ENCODE results near the gene SMAD2. TPM values are rescaled to one million over a fixed set of nuclear protein-coding genes. Genes with fewer than 3 reads are reported as not detected.
A peak's percentile ranks its signal among the peaks of the same experiment; 100 is the strongest.

SMAD2 gene
- total and polyA plus RNA-seq, 9 of the 15 experiments (the other 6 are each of a cell fraction or from before 2014, with no cell fraction given) = 9.2 to 49.6 (median 33.7) TPM

GRCh38 chr18:47912794-47913585 lies 17.5 kb downstream of the SMAD2 start (continued):
- TF ChIP-seq ZNF592 (IDR thresholded peaks at IDR 0.05) (0 out of 2 replicates have a peak, but pooled peaks have one; percentile 18), HDAC3 (IDR thresholded peaks at IDR 0.05; ENCODE audit: borderline replicate concordance, partially characterized antibody) (no peak), ZNF76 (CRISPR knock-in tag; IDR thresholded peaks at IDR 0.05; ENCODE audit: borderline replicate concordance) (no peak), NFXL1 (CRISPR knock-in tag; IDR thresholded peaks at IDR 0.05) (no peak), GTF2E2 (tag; IDR thresholded peaks at IDR 0.05) (no peak), SNRNP70 (optimal IDR thresholded peaks at IDR 0.05; ENCODE audit: low read depth, low read length) (no peak), NCOA2 (IDR thresholded peaks at IDR 0.05; ENCODE audit: partially characterized antibody in 2 of 2) (no peak), MAZ (CRISPR knock-in tag; conservative IDR thresholded peaks at IDR 0.05 in 1 of 2, IDR thresholded peaks at IDR 0.05 in 1 of 2) (no peak), TEAD4 (IDR thresholded peaks at IDR 0.05; ENCODE audit: low read length) (no peak), TEAD4 (CRISPR knock-in tag; IDR thresholded peaks at IDR 0.05; ENCODE audit: borderline replicate concordance) (no peak), RBM17 (IDR thresholded peaks at IDR 0.05; ENCODE audit: borderline replicate concordance, low read depth, low read length) (no peak), POLR3A (IDR thresholded peaks at IDR 0.05; ENCODE audit: borderline replicate concordance, extremely low read depth, insufficient read depth, insufficient read length) (no peak), HNRNPK (IDR thresholded peaks at IDR 0.05; ENCODE audit: low read depth, low read length, poor library complexity, severe bottlenecking) (no peak), ZNF518B (CRISPR knock-in tag; IDR thresholded peaks at IDR 0.05) (no peak), NR2C2 (CRISPR knock-in tag; IDR thresholded peaks at IDR 0.05) (no peak), NR2C2 (tag; IDR thresholded peaks at IDR 0.05) (peak; percentile 49)
